Breast epithelium (tissue), 4 donors: ENCODE results near the gene LUC7L3. TPM values are rescaled to one million over a fixed set of nuclear protein-coding genes. Genes with fewer than 3 reads are reported as not detected.

Experiments
- DNase-seq, 2 donors: peaks; one replicate each; pipeline ENCODE4 v3.0.0-alpha.2; 2019; ENCODE audit warnings: low spot score in 2 of 2
- H3K27ac ChIP-seq, 2 donors: fragments of 200-600 bp; sonication (generic) in 1 of 2; one replicate each; pipeline ENCODE4 v1.5.1; 2016 to 2019; ENCODE audit warnings: mild to moderate bottlenecking in 1 of 2
- H3K27me3 ChIP-seq, 2 donors: fragments of 200-600 bp; sonication (generic) in 1 of 2; one replicate each; pipeline versions ENCODE4 v1.5.1 to v1.6.0; 2017 to 2019; ENCODE audit warnings: control low read depth in 1 of 2, mild to moderate bottlenecking in 1 of 2
- H3K36me3 ChIP-seq: fragments of 200-600 bp; one replicate; pipeline ENCODE4 v1.5.1; 2019
- H3K4me1 ChIP-seq, 2 donors: fragments of 200-600 bp; sonication (generic); one replicate each; pipeline ENCODE4 v1.5.1; 2016 to 2019; ENCODE audit warnings: control low read depth in 1 of 2
- H3K4me3 ChIP-seq, 3 donors: fragments of 200-600 bp; sonication (generic); 1 replicate in 2 of 3; 2 replicates in 1 of 3; pipeline ENCODE4 v1.5.1; 2016 to 2019; ENCODE audit warnings: mild to moderate bottlenecking in 3 of 3, moderate library complexity in 2 of 3
- H3K9me3 ChIP-seq, 2 donors: fragments of 200-600 bp; sonication (generic) in 1 of 2; one replicate each; pipeline ENCODE4 v1.5.1; 2016 to 2019; ENCODE audit warnings: control low read depth in 1 of 2
- POLR2A ChIP-seq: fragments of 450-650 bp; IDR thresholded peaks from one replicate; pipeline ENCODE4 v1.6.1; 2016; ENCODE audit warnings: antibody characterized with exemption, mild to moderate bottlenecking, moderate library complexity
- POLR2AphosphoS5 ChIP-seq, 3 donors: sonication (generic); formaldehyde crosslinking; IDR thresholded peaks; one replicate each; pipeline ENCODE4 v1.6.1; 2017; ENCODE audit warnings: antibody characterized with exemption in 3 of 3
- intact Hi-C: fragments of 100-400 bp; cut with DNase I; formaldehyde crosslinking; loops from one replicate; pipeline ENCODE4 v1.15.1; 2023; ENCODE audit warnings: low total_unique reads
- total RNA-seq, 3 donors: library from RNA; depleted of rRNA; stranded (reverse); fragments of >200 nt; gene quantifications; one replicate each; pipeline ENCODE4 v1.1.0, GENCODE V29; 2016
- TF ChIP-seq, protein P1 (sequence below), 3 donors: fragments of 450-650 bp; IDR thresholded peaks; one replicate each; pipeline ENCODE4 v1.5.1; 2016 to 2017; ENCODE audit warnings: antibody characterized with exemption in 3 of 3, mild to moderate bottlenecking in 3 of 3, moderate library complexity in 3 of 3

Gene LUC7L3
- total RNA-seq, 3 donors from 2014 or later = 70.7 to 161 (median 104) TPM

- Histone ChIP-seq H3K4me1 (no peaks in the 10 kb centered on the region), H3K27me3 (no peaks in the 10 kb centered on the region), H3K36me3 (no peaks in the 10 kb centered on the region), H3K4me3 (no peak overlapping the region), H3K27ac (peak overlapping the region; percentile 76 to 77), H3K9me3 (no peaks in the 10 kb centered on the region)
- intact Hi-C loops = loop anchor here (5.0 kb wide), 1 partner anchor 56 kb away; no protein-coding TSS in a partner anchor
- no peak for TF ChIP-seq POLR2A
- TF ChIP-seq, protein P1, sequence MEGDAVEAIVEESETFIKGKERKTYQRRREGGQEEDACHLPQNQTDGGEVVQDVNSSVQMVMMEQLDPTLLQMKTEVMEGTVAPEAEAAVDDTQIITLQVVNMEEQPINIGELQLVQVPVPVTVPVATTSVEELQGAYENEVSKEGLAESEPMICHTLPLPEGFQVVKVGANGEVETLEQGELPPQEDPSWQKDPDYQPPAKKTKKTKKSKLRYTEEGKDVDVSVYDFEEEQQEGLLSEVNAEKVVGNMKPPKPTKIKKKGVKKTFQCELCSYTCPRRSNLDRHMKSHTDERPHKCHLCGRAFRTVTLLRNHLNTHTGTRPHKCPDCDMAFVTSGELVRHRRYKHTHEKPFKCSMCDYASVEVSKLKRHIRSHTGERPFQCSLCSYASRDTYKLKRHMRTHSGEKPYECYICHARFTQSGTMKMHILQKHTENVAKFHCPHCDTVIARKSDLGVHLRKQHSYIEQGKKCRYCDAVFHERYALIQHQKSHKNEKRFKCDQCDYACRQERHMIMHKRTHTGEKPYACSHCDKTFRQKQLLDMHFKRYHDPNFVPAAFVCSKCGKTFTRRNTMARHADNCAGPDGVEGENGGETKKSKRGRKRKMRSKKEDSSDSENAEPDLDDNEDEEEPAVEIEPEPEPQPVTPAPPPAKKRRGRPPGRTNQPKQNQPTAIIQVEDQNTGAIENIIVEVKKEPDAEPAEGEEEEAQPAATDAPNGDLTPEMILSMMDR (IDR thresholded peaks at IDR 0.05) = no peak
- TF ChIP-seq POLR2AphosphoS5 (IDR thresholded peaks at IDR 0.05) = no peak
- peak in 1 of 2 donors; percentile 61 for DNase-seq
Observed at GRCh38 chr17:50785946-50786570, 66.7 kb downstream of the LUC7L3 start.

GRCh38 chr17:50787106-50787505 lies 67.7 kb downstream of the LUC7L3 start:
- Histone ChIP-seq H3K36me3 (no peaks in the 10 kb centered on the region), H3K4me1 (no peaks in the 10 kb centered on the region), H3K9me3 (no peaks in the 10 kb centered on the region), H3K4me3 (no peak overlapping the region), H3K27ac (peak overlapping the region in 1 of 2 donors; percentile 76), H3K27me3 (no peaks in the 10 kb centered on the region)
- TF ChIP-seq POLR2AphosphoS5 (IDR thresholded peaks at IDR 0.05) = no peak
- TF ChIP-seq POLR2A = no peak
- peak in 1 of 2 donors; percentile 81 for DNase-seq
- intact Hi-C loops = loop anchor here (5.0 kb wide), 1 partner anchor 55 kb away; no protein-coding TSS in a partner anchor

DNA sequence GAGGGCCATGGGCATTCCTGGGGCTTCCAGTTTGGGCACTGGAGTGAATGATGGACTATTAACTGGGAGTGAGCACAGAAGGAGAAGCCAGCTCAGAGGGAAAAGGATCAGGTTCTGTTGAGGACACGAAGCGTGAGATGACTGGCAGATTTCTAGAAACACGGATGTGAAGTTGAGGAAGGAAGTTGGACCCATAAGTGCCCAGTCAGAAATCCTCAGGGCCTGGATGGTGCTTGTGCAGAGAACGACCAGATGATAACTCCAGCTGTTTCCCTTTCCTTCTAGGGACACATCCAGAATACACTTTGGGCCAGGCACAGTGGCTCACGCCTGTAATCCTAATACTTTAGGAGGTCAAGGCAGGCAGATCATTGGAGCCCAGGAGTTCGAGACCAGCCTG lies 71.2 kb downstream of the LUC7L3 start:
- TF ChIP-seq POLR2A (no peak), POLR2AphosphoS5 (IDR thresholded peaks at IDR 0.05) (no peak)
- TF ChIP-seq, protein P1 (IDR thresholded peaks at IDR 0.05) = no peak
- intact Hi-C loops = no loop called here

GRCh38 chr17:50792132-50792531 lies 72.7 kb downstream of the LUC7L3 start:
- no peak for DNase-seq
- no peak overlapping the region for H3K27ac ChIP-seq
- no peaks in the 10 kb centered on the region for H3K9me3 ChIP-seq
- H3K36me3 ChIP-seq = no peaks in the 10 kb centered on the region
- H3K4me3 ChIP-seq = no peak overlapping the region
- H3K4me1 ChIP-seq = no peaks in the 10 kb centered on the region
- H3K27me3 ChIP-seq = no peaks in the 10 kb centered on the region
- intact Hi-C loops = no loop called here
- TF ChIP-seq POLR2AphosphoS5 (IDR thresholded peaks at IDR 0.05) (no peak), POLR2A (no peak)
- TF ChIP-seq, protein P1 (IDR thresholded peaks at IDR 0.05) = no peak

More for the DNA sequence above, 71.2 kb downstream of the LUC7L3 start:
- Histone ChIP-seq H3K4me3 (no peak overlapping the region), H3K9me3 (no peaks in the 10 kb centered on the region), H3K27ac (no peak overlapping the region), H3K27me3 (no peaks in the 10 kb centered on the region), H3K4me1 (no peaks in the 10 kb centered on the region), H3K36me3 (no peaks in the 10 kb centered on the region)
- no peak for DNase-seq

DNA sequence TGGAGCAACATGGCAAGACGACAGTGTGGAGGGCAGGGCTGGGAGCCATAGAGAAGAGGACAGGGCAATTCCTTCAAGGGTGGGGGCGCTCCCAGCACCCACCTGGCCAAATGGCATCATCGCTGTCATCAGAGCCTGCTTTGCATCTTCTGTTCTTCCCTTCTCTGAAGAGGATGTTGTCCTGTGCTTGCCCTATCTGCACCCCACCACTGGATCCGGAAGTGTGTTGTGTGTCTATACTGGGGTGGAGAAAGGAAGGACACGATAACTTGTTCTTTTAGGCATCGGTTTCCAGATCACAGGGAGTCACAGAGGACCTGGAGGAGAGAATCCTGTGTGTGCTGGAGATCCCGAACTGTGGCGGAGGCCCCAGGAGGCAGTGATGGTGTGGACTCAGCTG lies 73.6 kb downstream of the LUC7L3 start:
- Histone ChIP-seq H3K27ac (no peak overlapping the region), H3K4me3 (no peak overlapping the region), H3K9me3 (no peaks in the 10 kb centered on the region), H3K4me1 (no peaks in the 10 kb centered on the region), H3K27me3 (no peaks in the 10 kb centered on the region), H3K36me3 (no peaks in the 10 kb centered on the region)
- no peak for DNase-seq
- TF ChIP-seq POLR2A = no peak
- TF ChIP-seq, protein P1 (IDR thresholded peaks at IDR 0.05) = no peak
- TF ChIP-seq POLR2AphosphoS5 (IDR thresholded peaks at IDR 0.05) = no peak
- intact Hi-C loops = no loop called here
